ENCODE results near the gene POLDIP2.

The POLDIP2 gene, protein sequence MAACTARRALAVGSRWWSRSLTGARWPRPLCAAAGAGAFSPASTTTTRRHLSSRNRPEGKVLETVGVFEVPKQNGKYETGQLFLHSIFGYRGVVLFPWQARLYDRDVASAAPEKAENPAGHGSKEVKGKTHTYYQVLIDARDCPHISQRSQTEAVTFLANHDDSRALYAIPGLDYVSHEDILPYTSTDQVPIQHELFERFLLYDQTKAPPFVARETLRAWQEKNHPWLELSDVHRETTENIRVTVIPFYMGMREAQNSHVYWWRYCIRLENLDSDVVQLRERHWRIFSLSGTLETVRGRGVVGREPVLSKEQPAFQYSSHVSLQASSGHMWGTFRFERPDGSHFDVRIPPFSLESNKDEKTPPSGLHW

GRCh38 chr17:28357061-28357900 lies at the start of gene POLDIP2:
TSS of gene POLDIP2 (minus strand) at chr17:28357527. CDS start at chr17:28357448, 79 bp downstream.
- peak; percentile 86 for DNase-seq

GRCh38 chr17:28406473-28406814 lies 49.1 kb upstream of the POLDIP2 start:
- DNase-seq = no peak

DNA sequence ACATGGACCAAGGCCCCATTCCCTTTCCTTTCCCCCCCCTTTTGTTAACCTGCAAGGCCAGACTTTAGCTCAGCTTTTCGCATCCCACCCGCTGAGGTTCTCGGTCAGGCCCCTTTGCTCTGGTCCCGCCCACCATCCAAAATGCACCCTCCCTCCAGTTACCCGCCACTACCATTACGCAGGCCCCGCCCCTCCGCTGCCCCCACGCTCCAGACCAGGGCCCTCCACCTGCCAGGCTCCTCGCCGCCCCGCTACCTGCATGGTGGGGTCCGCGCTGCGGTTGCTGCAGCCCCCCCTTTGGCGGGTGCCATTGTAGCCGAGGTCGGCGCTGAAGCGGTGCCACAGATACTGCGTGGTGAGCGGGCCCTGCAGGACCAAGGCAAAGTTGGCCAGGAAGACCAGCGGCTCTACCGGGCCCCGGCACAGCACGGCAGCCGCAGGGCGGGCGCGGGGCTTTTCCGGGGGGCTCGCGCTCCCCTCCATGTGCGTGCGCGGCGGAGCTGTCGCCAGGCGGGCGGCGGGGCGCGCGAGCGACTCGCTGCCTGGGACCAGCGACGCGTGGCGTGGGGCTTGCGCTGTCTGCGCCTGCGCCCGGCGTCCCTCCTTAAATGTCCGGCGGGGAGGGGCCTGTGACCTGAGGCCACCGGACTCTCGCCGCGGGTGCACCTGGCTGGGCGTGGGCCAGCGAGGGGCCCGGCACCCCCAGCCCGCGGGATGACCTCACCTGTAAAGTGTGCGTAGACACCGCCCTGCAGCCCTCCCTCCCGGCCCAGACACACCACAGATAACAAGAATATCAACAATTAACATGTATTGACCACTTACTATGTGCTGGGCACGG lies 48.5 kb upstream of the POLDIP2 start, which contains the start of gene SLC46A1:
TSS of gene SLC46A1 (minus strand) at position 581 of the 841 bp plus-strand sequence. CDS start at position 483, 98 bp downstream.
- DNase-seq = peak; percentile 33

GRCh38 chr17:28404812-28405570 lies 47.7 kb upstream of the POLDIP2 start:
- no peak for DNase-seq

- DNase-seq = no peak
Observed at GRCh38 chr17:28404461-28404811, 47.1 kb upstream of the POLDIP2 start.

DNA sequence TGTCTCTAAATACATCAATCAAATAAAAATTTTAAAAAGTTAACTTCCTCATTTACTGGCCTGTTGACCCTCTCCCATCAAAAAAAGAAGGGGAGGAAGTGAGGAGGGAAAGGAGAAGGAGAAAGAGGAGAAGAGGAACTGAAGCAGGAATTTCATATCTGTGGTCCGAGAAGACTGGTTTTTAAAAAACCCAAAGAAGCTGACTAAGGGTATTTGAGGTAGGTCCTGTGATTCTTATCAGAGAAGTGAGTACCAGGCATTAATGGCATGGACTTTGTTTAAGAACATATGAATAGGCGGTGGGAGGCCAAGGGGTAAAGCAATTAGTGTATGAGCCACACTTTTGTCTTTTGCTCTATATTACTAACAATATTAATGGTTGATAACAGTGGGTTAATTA lies 46.7 kb upstream of the POLDIP2 start:
- no peak for DNase-seq

DNA sequence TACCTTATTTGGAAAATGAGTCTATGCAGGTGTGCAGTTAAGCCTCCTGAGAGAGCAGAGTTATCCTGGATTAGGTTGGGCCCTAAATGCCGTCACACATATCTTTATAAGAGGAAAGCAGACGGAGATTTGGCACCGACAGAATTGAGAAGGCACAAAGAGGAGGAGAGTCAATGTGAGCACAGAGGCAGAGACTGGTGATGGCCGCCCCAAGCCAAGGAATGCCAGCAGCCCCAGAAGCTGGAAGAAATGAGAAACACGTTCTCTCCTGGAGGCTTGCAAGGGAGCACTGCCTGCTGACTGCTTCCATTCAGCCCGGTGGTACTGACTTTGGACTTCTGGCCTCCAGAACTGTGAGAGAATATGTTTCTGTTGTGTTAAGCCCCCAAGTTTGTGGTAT lies 45.5 kb upstream of the POLDIP2 start:
- no peak for DNase-seq

DNA sequence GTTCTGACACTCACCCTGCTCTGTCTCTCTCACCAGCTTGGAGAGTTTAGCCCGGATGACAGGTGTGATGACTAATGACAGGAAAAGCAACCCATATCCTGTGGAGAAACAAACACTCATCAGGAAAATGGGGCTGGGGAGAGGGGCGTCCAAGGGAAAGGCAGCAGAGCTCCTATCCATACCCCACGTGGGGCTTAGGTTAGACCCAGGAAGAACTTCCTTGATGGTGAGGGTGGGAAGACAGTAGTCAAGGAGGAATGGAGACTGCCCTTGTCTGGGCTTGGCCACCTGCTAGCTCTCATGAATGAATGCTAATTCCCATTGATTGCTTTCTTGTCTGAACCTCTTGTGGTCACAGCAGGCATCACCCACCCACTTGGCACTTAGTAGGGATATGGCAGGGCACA lies 44.9 kb upstream of the POLDIP2 start:
- no peak for DNase-seq

DNA sequence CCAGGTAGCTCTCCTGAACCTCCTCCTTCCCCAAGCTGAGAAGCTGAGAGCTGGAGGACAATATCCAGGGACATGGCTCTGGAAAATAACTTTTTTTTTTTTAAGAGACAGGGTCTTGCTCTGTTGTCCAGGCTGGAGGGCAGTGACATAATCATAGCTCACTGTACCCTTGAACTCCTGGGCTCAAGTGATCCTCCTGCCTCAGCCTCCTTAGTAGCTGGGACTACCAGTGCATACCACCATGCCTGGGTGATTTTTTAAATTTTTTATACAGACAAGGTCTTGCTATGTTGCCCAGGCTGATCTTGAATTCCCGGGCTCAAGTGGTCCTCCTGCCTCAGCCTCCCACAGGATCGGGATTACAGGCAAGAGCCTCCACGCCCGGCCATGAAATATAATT lies 42.5 kb upstream of the POLDIP2 start:
- DNase-seq = no peak

GRCh38 chr17:28398280-28398981 lies 41.1 kb upstream of the POLDIP2 start:
- DNase-seq = no peak

DNA sequence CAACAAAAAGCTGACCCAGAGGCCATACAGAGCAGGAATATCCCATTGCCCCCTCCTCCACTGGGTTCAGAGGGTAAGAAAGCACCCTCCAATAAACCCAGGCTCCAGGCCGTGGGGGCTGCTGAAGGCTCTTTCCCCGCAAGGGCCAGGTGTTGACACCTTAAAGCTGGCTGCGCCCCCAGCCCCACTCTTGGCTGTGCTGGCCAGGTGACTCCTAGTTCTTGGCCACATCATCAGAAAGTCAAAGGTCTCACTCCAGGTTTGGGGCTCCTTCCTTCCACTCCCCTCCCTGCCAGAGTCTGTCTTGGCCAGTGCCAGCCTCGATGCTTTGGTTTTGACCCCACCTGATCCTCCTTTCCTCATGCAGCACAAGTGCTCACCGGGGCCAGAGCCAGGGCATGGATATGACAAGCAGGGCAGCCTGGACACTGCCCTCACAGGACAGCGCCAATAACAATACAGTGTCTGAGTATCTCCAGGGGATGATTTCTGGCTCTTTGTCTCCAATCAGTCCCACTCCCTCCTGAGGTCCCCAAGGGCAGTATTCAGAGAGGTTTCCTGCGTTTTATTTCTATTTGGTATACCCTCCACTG lies 40.5 kb upstream of the POLDIP2 start:
- DNase-seq = no peak

DNA sequence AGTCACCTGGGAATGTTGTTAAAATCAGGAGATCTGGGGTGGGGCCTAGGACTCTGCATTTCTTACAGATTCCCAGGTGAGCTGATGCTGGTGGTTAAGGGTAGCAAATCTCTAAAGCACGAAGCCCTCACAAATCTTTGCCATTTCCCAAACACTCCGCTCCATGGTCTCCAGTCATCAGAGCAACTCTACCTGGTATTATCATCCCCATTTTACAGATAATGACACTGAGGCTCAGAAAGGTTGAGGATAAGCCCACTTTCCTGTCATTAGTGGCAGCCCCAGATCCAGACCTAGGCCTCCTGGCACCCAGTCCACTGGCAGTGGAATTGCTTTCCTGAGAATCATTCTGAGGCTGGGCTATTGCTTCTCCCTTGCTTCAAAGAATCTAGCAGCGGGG lies 39.9 kb upstream of the POLDIP2 start:
- DNase-seq = no peak

GRCh38 chr17:28396635-28397239 lies 39.4 kb upstream of the POLDIP2 start:
- no peak for DNase-seq

DNA sequence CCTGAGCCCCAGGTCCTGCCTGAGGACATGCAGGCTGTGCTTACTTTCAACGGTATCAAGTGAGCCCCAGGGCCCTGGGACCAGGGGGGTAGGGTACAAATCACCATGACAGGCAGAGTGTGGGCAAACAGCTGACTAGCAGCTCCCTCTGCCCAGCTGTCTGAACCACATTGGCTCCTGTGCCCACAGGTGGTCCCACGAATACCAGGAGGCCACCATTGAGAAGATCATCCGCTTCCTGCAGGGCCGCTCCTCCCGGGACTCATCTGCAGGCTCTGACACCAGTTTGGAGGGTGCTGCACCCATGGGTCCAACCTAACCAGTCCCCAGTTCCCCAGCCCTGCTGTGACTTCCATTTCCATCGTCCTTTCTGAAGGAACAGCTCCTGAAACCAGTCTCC lies 38.6 kb upstream of the POLDIP2 start:
- DNase-seq = no peak

GRCh38 chr17:28395426-28395825 lies 38.1 kb upstream of the POLDIP2 start:
- no peak for DNase-seq

DNA sequence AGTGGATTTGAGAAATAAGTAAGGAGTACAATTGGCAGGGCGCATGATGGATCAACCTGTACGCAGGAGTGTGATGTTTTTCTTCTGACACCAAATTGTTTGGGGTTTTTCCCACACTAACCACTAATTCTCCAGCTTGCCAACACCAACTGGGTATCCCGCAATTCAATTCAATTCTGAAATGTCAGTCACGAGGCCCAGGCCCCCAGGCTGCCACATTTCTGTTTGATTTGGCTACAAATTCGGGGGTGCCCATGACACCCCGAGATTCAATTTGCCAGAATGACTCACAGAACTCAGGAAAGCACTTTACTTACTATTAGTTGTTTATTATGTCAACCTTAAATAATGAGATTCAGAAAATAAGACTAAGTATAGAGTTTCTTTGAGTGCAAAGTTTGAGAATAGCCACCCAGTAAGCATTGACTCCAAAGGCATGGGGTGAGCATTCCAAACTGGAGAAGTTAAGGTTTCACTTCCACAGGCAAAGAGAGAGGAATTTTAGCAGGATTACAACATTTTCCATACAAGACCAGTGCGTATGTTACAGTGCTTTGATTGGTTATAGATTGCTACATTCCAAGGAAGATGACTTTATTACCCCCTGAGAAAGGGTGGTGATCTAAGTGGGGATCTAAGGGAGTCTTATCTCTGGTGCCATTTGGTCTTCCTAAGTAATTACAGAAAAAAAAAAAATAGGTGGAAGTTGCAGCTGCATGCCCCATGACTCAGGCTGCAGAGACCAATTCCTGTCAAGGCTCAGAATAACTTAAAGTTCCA lies 37.2 kb upstream of the POLDIP2 start:
- DNase-seq = no peak

GRCh38 chr17:28392491-28392890 lies 35.2 kb upstream of the POLDIP2 start:
- DNase-seq = no peak

- no peak for DNase-seq
Observed at GRCh38 chr17:28391401-28391800, 34.1 kb upstream of the POLDIP2 start.

GRCh38 chr17:28390984-28391383 lies 33.7 kb upstream of the POLDIP2 start:
- DNase-seq = no peak

GRCh38 chr17:28390563-28390962 lies 33.2 kb upstream of the POLDIP2 start:
- DNase-seq = no peak

Measured in NCI-H1105 (cell line).